ENCODE results near the gene DNLZ.

- TF ChIP-seq, protein P1, sequence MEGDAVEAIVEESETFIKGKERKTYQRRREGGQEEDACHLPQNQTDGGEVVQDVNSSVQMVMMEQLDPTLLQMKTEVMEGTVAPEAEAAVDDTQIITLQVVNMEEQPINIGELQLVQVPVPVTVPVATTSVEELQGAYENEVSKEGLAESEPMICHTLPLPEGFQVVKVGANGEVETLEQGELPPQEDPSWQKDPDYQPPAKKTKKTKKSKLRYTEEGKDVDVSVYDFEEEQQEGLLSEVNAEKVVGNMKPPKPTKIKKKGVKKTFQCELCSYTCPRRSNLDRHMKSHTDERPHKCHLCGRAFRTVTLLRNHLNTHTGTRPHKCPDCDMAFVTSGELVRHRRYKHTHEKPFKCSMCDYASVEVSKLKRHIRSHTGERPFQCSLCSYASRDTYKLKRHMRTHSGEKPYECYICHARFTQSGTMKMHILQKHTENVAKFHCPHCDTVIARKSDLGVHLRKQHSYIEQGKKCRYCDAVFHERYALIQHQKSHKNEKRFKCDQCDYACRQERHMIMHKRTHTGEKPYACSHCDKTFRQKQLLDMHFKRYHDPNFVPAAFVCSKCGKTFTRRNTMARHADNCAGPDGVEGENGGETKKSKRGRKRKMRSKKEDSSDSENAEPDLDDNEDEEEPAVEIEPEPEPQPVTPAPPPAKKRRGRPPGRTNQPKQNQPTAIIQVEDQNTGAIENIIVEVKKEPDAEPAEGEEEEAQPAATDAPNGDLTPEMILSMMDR (IDR thresholded peaks at IDR 0.05) = no peak
- TF ChIP-seq POLR2A (IDR thresholded peaks at IDR 0.05) = no peak
Measured at GRCh38 chr9:136324501-136325300, 38.8 kb downstream of the DNLZ start.

Measured in adrenal gland (tissue), 5 donors.